PC-3 (cell line): Measurements from ENCODE around the gene KCNS3. TPM values are rescaled to one million over a fixed set of nuclear protein-coding genes. Genes with fewer than 3 reads are reported as not detected.

Experiments
- ATAC-seq: fragments of 200-7000 bp; cut with Tn5 transposase; 2 replicates; pipeline ENCODE4 v1.9.1; 2020; ENCODE audit warnings: mild to moderate bottlenecking, moderate library complexity
- BruUV-seq: library from RNA; stranded (reverse); fragments of 400-500 nt; replicated peaks from 2 replicates; lab custom pipeline; 2021; lab: Mats Ljungman, UMichigan
- CTCF ChIA-PET: fragments of 300-600 bp; sonication (Branson Sonifier 250); formaldehyde crosslinking; loops from one replicate; lab custom pipeline; 2022; ENCODE audit warnings: antibody characterized with exemption; lab: Charles Lee
- POLR2A ChIA-PET: fragments of 300-600 bp; sonication (Branson Sonifier 250); formaldehyde crosslinking; loops from one replicate; lab custom pipeline; 2022; ENCODE audit warnings: antibody characterized with exemption; ENCODE audit not compliant: unreplicated experiment; lab: Charles Lee
- DNase-seq: peaks from one replicate; pipeline ENCODE4 v3.0.0-alpha.2; 2015
- H2AFZ ChIP-seq: fragments of 300-600 bp; sonication (generic); 2 replicates; pipeline ENCODE4 v1.6.0; 2016; ENCODE audit warnings: antibody characterized with exemption, low read length
- H3F3A ChIP-seq: fragments of 300-600 bp; sonication (generic); one replicate; pipeline ENCODE4 v1.6.0; 2017; ENCODE audit warnings: antibody characterized with exemption, low read length, control low read depth, mild to moderate bottlenecking; ENCODE audit not compliant: unreplicated experiment
- H3K27ac ChIP-seq: fragments of 300-600 bp; sonication (generic); 2 replicates; pipeline ENCODE4 v1.5.1; 2016; ENCODE audit warnings: mild to moderate bottlenecking, low read length
- H3K27me3 ChIP-seq: fragments of 300-600 bp; sonication (generic); 2 replicates; pipeline ENCODE4 v1.6.1; 2016; ENCODE audit warnings: low read length, mixed read lengths
- H3K36me3 ChIP-seq: fragments of 300-600 bp; sonication (generic); 2 replicates; pipeline ENCODE4 v1.6.1; 2016; ENCODE audit warnings: low read depth, mixed run types, low read length, mixed read lengths
- H3K4me1 ChIP-seq: fragments of 300-600 bp; sonication (generic); 2 replicates; pipeline ENCODE4 v1.5.1; 2016; ENCODE audit warnings: low read length; ENCODE audit not compliant: insufficient read depth
- H3K4me2 ChIP-seq: fragments of 300-600 bp; sonication (generic); 2 replicates; pipeline ENCODE4 v1.6.0; 2016; ENCODE audit warnings: low read length
- H3K4me3 ChIP-seq: fragments of 300-600 bp; sonication (generic); 2 replicates; pipeline ENCODE4 v1.5.1; 2016; ENCODE audit warnings: mild to moderate bottlenecking, low read length, mixed read lengths
- H3K79me2 ChIP-seq: fragments of 300-600 bp; sonication (generic); 2 replicates; pipeline ENCODE4 v1.6.1; 2017; ENCODE audit warnings: low read length, mixed read lengths
- H3K9ac ChIP-seq: fragments of 300-600 bp; sonication (generic); 2 replicates; pipeline ENCODE4 v1.6.0; 2016; ENCODE audit warnings: mild to moderate bottlenecking, low read length
- H3K9me2 ChIP-seq: fragments of 300-600 bp; sonication (generic); replicated peaks from 2 replicates; pipeline ENCODE4 v1.6.1; 2016; ENCODE audit warnings: mixed run types, low read length, mixed read lengths
- H3K9me3 ChIP-seq: fragments of 300-600 bp; sonication (generic); 2 replicates; pipeline ENCODE4 v1.6.1; 2016; ENCODE audit warnings: low read length, mixed read lengths
- H4K20me1 ChIP-seq: fragments of 300-600 bp; sonication (generic); 2 replicates; pipeline ENCODE4 v1.6.1; 2016; ENCODE audit warnings: low read length, mixed read lengths
- CTCF ChIP-seq: fragments of 300-600 bp; sonication (generic); conservative IDR thresholded peaks from 2 replicates; pipeline ENCODE4 v1.5.1; 2017; ENCODE audit warnings: antibody characterized with exemption, low read depth, mild to moderate bottlenecking, low read length
- EZH2 ChIP-seq: fragments of 300-600 bp; sonication (generic); IDR thresholded peaks from one replicate; pipeline ENCODE4 v1.6.1; 2017; ENCODE audit warnings: antibody characterized with exemption, mild to moderate bottlenecking, low read length; ENCODE audit not compliant: unreplicated experiment
- EZH2phosphoT487 ChIP-seq: fragments of 300-600 bp; sonication (generic); IDR thresholded peaks from 2 replicates; pipeline ENCODE4 v1.6.1; 2018; ENCODE audit warnings: mild to moderate bottlenecking, antibody characterized with exemption, low read length, borderline replicate concordance
- intact Hi-C: fragments of 100-400 bp; cut with micrococcal nuclease; formaldehyde crosslinking; loops from 2 replicates; pipeline ENCODE4 v1.9.0; 2023
- total RNA-seq: library from RNA; depleted of rRNA; stranded (reverse); fragments of >200 nt; gene quantifications from 2 replicates; pipeline ENCODE4 v1.2.3, GENCODE V29; 2014

The KCNS3 gene
- total RNA-seq, 1 experiment from 2014 or later: 5.8 TPM

DNA sequence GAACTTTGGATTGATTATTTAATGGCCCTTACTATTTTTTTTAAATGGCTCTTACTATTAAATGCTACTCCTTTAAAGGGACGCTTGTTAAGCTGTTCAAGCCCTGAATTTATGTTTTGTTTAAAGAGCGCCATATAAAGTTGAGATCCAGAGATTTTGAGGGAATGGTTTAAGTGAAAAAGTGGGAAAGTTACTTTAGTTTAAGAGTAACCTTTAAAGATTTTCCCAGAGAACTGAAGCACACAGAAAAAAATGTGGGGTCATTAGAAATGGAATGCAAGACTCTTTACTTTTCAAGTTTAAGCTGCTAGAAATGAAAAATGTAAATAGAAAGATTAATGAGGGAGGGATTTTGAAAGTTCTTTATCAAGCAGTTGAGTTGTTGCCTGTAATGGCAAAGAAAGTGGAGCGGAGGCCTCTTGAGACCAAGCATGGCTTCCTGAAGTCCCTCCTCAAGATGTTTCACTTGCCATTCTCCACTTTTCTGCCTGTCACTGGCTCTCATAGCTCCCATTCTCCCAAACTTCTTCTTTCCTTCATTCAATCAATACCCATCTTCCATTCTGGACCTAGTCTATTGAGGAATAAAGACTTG is 93.2 kb downstream of the KCNS3 start:
- H3K79me2 ChIP-seq: no peaks in the 10 kb centered on the region
- peaks cover 3% of the 10 kb centered on the region; the same call in 1 of the 2 replicates for H3K4me1 ChIP-seq
- no peak overlapping the region for H3K9ac ChIP-seq
- no peaks in the 10 kb centered on the region for H3F3A ChIP-seq
- no peak overlapping the region for H2AFZ ChIP-seq
- H4K20me1 ChIP-seq: no peaks in the 10 kb centered on the region
- CTCF ChIA-PET: no interaction called here
- BruUV-seq: no TSS peak
- H3K9me2 ChIP-seq: no peaks in the 10 kb centered on the region
- H3K27me3 ChIP-seq: 0 out of 2 replicates have a peak, but pooled peaks cover 11% of the 10 kb centered on the region
- no peak for DNase-seq
- no peak overlapping the region for H3K27ac ChIP-seq
- POLR2A ChIA-PET: no interaction called here
- no peak overlapping the region for H3K4me2 ChIP-seq
- no peak for ATAC-seq
- intact Hi-C loops: no loop called here
- H3K36me3 ChIP-seq: no peaks in the 10 kb centered on the region
- H3K9me3 ChIP-seq: no peaks in the 10 kb centered on the region
- no peak for TF ChIP-seq EZH2phosphoT487
- no peak for TF ChIP-seq CTCF
- TF ChIP-seq EZH2: no peak
- no peak overlapping the region for H3K4me3 ChIP-seq

DNA sequence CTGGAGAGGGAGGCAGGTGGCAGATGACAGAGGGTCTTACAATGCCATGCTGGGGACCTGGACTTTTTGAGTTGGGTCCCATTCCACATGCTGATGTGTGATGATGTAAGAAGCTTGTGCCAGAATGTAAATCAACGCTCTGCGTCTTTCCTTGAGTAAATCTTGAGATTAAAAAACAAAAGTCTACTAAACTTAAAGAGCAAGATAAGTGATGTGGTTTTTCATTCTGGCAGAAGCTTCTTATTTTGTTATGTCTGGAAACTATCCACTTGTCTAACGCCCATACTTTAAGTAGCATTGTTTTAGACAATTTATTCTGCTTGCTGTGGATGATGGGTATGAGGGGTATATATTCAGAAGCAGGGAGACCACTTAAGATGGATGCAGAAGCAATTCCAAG is 94.5 kb downstream of the KCNS3 start:
- Histone ChIP-seq H3F3A (no peaks in the 10 kb centered on the region), H3K9me3 (no peaks in the 10 kb centered on the region), H3K9ac (no peak overlapping the region), H3K79me2 (no peaks in the 10 kb centered on the region), H4K20me1 (no peaks in the 10 kb centered on the region), H3K4me3 (no peak overlapping the region), H3K4me1 (peaks cover 13% of the 10 kb centered on the region), H3K27me3 (0 out of 2 replicates have a peak, but pooled peaks cover 9% of the 10 kb centered on the region), H3K9me2 (no peaks in the 10 kb centered on the region), H3K36me3 (no peaks in the 10 kb centered on the region), H2AFZ (no peak overlapping the region), H3K4me2 (no peak overlapping the region), H3K27ac (no peak overlapping the region)
- intact Hi-C loops: no loop called here
- BruUV-seq: no TSS peak
- CTCF ChIA-PET: no interaction called here
- POLR2A ChIA-PET: no interaction called here
- no peak for DNase-seq
- TF ChIP-seq EZH2phosphoT487: no peak
- TF ChIP-seq CTCF: no peak
- no peak for TF ChIP-seq EZH2
- ATAC-seq: no peak

DNA sequence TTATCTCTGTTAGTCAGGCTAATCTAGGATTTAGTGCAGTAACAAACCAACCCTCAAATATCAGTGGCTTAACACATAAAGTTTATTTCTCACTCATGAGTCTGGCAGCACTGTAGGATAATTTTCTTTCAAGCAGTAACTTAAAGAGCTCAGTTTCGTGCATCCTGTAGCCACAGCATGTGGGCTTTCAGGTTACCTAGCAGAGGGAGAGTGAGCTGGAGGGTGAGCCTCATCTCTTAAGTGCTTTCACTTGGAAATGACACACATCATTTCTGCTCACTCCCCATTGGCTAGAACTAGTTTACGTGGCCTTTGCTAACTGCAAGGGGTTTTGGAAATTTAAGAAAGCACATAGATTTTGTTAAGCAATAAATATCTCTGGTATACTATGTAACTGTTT is 96.9 kb downstream of the KCNS3 start:
- ChIA-PET CTCF (no interaction called here), POLR2A (no interaction called here)
- DNase-seq: no peak
- BruUV-seq: no TSS peak
- intact Hi-C loops: no loop called here
- Histone ChIP-seq H3K27me3 (no peaks in the 10 kb centered on the region), H3K27ac (no peak overlapping the region), H3K4me1 (peaks cover 13% of the 10 kb centered on the region), H4K20me1 (no peaks in the 10 kb centered on the region), H3K4me3 (no peak overlapping the region), H2AFZ (no peak overlapping the region), H3K4me2 (no peak overlapping the region), H3K79me2 (no peaks in the 10 kb centered on the region), H3K9me3 (no peaks in the 10 kb centered on the region), H3F3A (no peaks in the 10 kb centered on the region), H3K9ac (no peak overlapping the region), H3K9me2 (no peaks in the 10 kb centered on the region), H3K36me3 (no peaks in the 10 kb centered on the region)
- ATAC-seq: no peak
- TF ChIP-seq EZH2phosphoT487 (no peak), EZH2 (no peak), CTCF (no peak)
